Adrenal gland (tissue), 12 donors: ENCODE data around the gene PLEKHA4. TPM values are rescaled to one million over a fixed set of nuclear protein-coding genes. Genes with fewer than 3 reads are reported as not detected.

ENCODE experiments used
- DNase-seq, 7 donors: peaks; one replicate each; pipeline ENCODE4 v3.0.0-alpha.2; 2019 to 2020
- H3K27ac ChIP-seq, 5 donors: fragments of 200-600 bp; sonication (generic) in 4 of 5; 1 replicate in 3 of 5; 2 replicates in 2 of 5; pipeline versions ENCODE4 v1.5.1 to v1.8.0; 2016 to 2020; ENCODE audit warnings: mild to moderate bottlenecking in 1 of 5
- H3K27me3 ChIP-seq: fragments of 200-600 bp; 2 replicates; pipeline ENCODE4 v1.8.0; 2021
- H3K36me3 ChIP-seq, 2 donors: fragments of 200-600 bp; replicated peaks in 1 of 2; 1 replicate in 1 of 2; 2 replicates in 1 of 2; pipeline versions ENCODE4 v1.5.1 to v1.8.0; 2018 to 2022
- H3K4me1 ChIP-seq, 2 donors: fragments of 200-600 bp; replicated peaks in 1 of 2; 1 replicate in 1 of 2; 2 replicates in 1 of 2; pipeline versions ENCODE4 v1.5.1 to v1.8.0; 2018 to 2021
- H3K4me3 ChIP-seq, 4 donors: fragments of 200-600 bp; sonication (generic) in 3 of 4; one replicate each; pipeline ENCODE4 v1.5.1; 2016 to 2018
- H3K9me3 ChIP-seq, 3 donors: fragments of 200-600 bp; sonication (generic) in 1 of 3; replicated peaks in 1 of 3; 1 replicate in 2 of 3; 2 replicates in 1 of 3; pipeline versions ENCODE4 v1.5.1 to v1.8.0; 2016 to 2021
- CTCF ChIP-seq, 6 experiments: fragments of 450-650 bp in 4 of 6; fragments of 200-600 bp in 2 of 6; sonication (generic) in 1 of 6; IDR thresholded peaks; 1 replicate in 5 of 6; 2 replicates in 1 of 6; pipeline versions ENCODE4 v1.5.1 to v1.8.0; 2016 to 2021; ENCODE audit warnings: antibody characterized with exemption in 6 of 6, mild to moderate bottlenecking in 2 of 6, moderate library complexity in 1 of 6
- POLR2A ChIP-seq, 2 donors: fragments of 450-650 bp; IDR thresholded peaks; one replicate each; pipeline ENCODE4 v1.6.1; 2017; ENCODE audit warnings: antibody characterized with exemption in 2 of 2, mild to moderate bottlenecking in 2 of 2, moderate library complexity in 1 of 2
- WGBS, 4 donors: extraction: QIAGEN DNeasy Blood & Tissue Kit in 2 of 4; methylation state at CpG; one replicate each; pipeline versions ENCODE4 v1.1.5 to v1.1.7; 2013 to 2017; 5-methylcytosine and 5-hydroxymethylcytosine counted together
- intact Hi-C, 2 donors: fragments of 100-400 bp; cut with DNase I; formaldehyde crosslinking; loops; one replicate each; pipeline versions ENCODE4 v1.14.1 to v1.15.0; 2022 to 2023
- polyA plus RNA-seq, 3 donors: library from polyadenylated mRNA; stranded (reverse); fragments of 200-250 nt in 2 of 3; fragments of 350-450 nt in 1 of 3; fragmentation: Illumina TruSeq in 1 of 3; extraction: RNeasy Lipid Tissue Mini Kit (QIAGEN cat#74804) in 1 of 3; gene quantifications; one replicate each; pipeline ENCODE4 v1.2.3, GENCODE V29; 2013 to 2014
- total RNA-seq, 9 donors: library from RNA; depleted of rRNA in 4 of 9; stranded (reverse); fragments of >200 nt in 4 of 9; fragments of 120-200 nt in 1 of 9; fragmentation: NEBNext Ultra II Directional in 1 of 9; extraction: Animal tissue kit (Norgen Biotek cat#: 25700) in 1 of 9; gene quantifications; one replicate each; pipeline versions ENCODE4 v1.1.0 to v1.2.4, GENCODE V29; 2013 to 2023
- donor health status: healthy with polysubstance abuse.
- donor health status: Bipolar disorder and iron deficiency.
- donor health status: DM: yes; HTN: yes; CAD: no.
- donor health status: DM: no; HTN: no; CAD: no.
- donor health status: DM: no; HTN: no; CAD: no.
- donor health status: DM: yes; HTN: yes; CAD: no.

PLEKHA4 gene
- total and polyA plus RNA-seq, 12 donors = 4.5 to 74.6 (median 25.4) TPM

GRCh38 chr19:48861313-48861712, 7.1 kb downstream of the PLEKHA4 start:
- no peaks in the 10 kb centered on the region for H3K27me3 ChIP-seq
- DNase-seq = no peak
- H3K4me1 ChIP-seq = peaks cover 0 to 2% of the 10 kb centered on the region in 2 donors
- H3K9me3 ChIP-seq = no peaks in the 10 kb centered on the region
- H3K36me3 ChIP-seq = no peaks in the 10 kb centered on the region
- no peak overlapping the region for H3K27ac ChIP-seq
- intact Hi-C loops = no loop called here
- TF ChIP-seq POLR2A (IDR thresholded peaks at IDR 0.05) (no peak), CTCF (IDR thresholded peaks at IDR 0.05) (no peak)
- WGBS, 4 donors = 84 to 90% (median 87%) methylated on average over 16 to 18 of the region's 18 CpGs
- no peak overlapping the region for H3K4me3 ChIP-seq

GRCh38 chr19:48859711-48860572, 8.5 kb downstream of the PLEKHA4 start:
- H3K4me3 ChIP-seq = no peak overlapping the region
- no peaks in the 10 kb centered on the region for H3K4me1 ChIP-seq
- 85 to 90% (median 86%) methylated on average over 28 to 30 of the region's 30 CpGs for WGBS, 4 donors
- no peaks in the 10 kb centered on the region for H3K36me3 ChIP-seq
- no peak overlapping the region for H3K27ac ChIP-seq
- peak in 1 of 7 donors; percentile 24 for DNase-seq
- no peaks in the 10 kb centered on the region for H3K27me3 ChIP-seq
- TF ChIP-seq POLR2A (IDR thresholded peaks at IDR 0.05) (no peak), CTCF (IDR thresholded peaks at IDR 0.05) (no peak)
- intact Hi-C loops = no loop called here
- H3K9me3 ChIP-seq = no peaks in the 10 kb centered on the region

- H3K9me3 ChIP-seq = no peaks in the 10 kb centered on the region
- DNase-seq = peak in 1 of 7 donors; percentile 39
- no peak overlapping the region for H3K4me3 ChIP-seq
- TF ChIP-seq CTCF (IDR thresholded peaks at IDR 0.05) = no peak
- no peak for TF ChIP-seq POLR2A (IDR thresholded peaks at IDR 0.05)
- no peaks in the 10 kb centered on the region for H3K4me1 ChIP-seq
- 55 to 70% (median 66%) methylated on average over 31 to 34 of the region's 34 CpGs for WGBS, 4 donors
- intact Hi-C loops = no loop called here
- no peak overlapping the region for H3K27ac ChIP-seq
- no peaks in the 10 kb centered on the region for H3K27me3 ChIP-seq
- H3K36me3 ChIP-seq = no peaks in the 10 kb centered on the region
Measured at GRCh38 chr19:48858984-48859710, 9.3 kb downstream of the PLEKHA4 start.

GRCh38 chr19:48856921-48857320, 11.5 kb downstream of the PLEKHA4 start:
- 85 to 97% (median 92%) methylated on average over 6 of the region's 6 CpGs for WGBS, 4 donors
- Histone ChIP-seq H3K36me3 (peaks cover 0 to 3% of the 10 kb centered on the region in 2 donors), H3K9me3 (no peaks in the 10 kb centered on the region), H3K27me3 (no peaks in the 10 kb centered on the region), H3K4me1 (no peaks in the 10 kb centered on the region), H3K4me3 (no peak overlapping the region), H3K27ac (no peak overlapping the region)
- DNase-seq = no peak
- TF ChIP-seq POLR2A (IDR thresholded peaks at IDR 0.05) (no peak), CTCF (IDR thresholded peaks at IDR 0.05) (no peak)
- intact Hi-C loops = no loop called here
